ENCODE data around the gene LYRM2. TPM values are rescaled to one million over a fixed set of nuclear protein-coding genes. Genes with fewer than 3 reads are reported as not detected.

Gene LYRM2
- total RNA-seq, 2 experiments from 2014 or later, result 25.5 to 26.4 TPM

GRCh38 chr6:89536231-89536630 is 102.3 kb downstream of the LYRM2 start:
- Mint-ChIP-seq H3K27me3 (peaks cover 1% of the 10 kb centered on the region), H3K4me1 (ENCODE audit: low read depth) (no peaks in the 10 kb centered on the region), H3K9me3 (no peaks in the 10 kb centered on the region), H3K4me3 (no peak overlapping the region), H3K27ac (no peak overlapping the region), H3K36me3 (no peaks in the 10 kb centered on the region)
- CTCF ChIA-PET, result no interaction called here
- POLR2A ChIA-PET, result no interaction called here
- intact Hi-C loops (cut with micrococcal nuclease), result no loop called here
- DNase-seq, result no peak

- Mint-ChIP-seq H3K4me1 (ENCODE audit: low read depth) (peaks cover 2% of the 10 kb centered on the region), H3K36me3 (no peaks in the 10 kb centered on the region), H3K9me3 (no peaks in the 10 kb centered on the region), H3K27ac (no peak overlapping the region), H3K4me3 (no peak overlapping the region), H3K27me3 (peaks cover 1% of the 10 kb centered on the region)
- DNase-seq, result no peak
- intact Hi-C loops (cut with micrococcal nuclease), result no loop called here
- CTCF ChIA-PET, result no interaction called here
- POLR2A ChIA-PET, result no interaction called here
These were observed 107.6 kb downstream of the LYRM2 start for GRCh38 chr6:89530982-89531381.

DNA sequence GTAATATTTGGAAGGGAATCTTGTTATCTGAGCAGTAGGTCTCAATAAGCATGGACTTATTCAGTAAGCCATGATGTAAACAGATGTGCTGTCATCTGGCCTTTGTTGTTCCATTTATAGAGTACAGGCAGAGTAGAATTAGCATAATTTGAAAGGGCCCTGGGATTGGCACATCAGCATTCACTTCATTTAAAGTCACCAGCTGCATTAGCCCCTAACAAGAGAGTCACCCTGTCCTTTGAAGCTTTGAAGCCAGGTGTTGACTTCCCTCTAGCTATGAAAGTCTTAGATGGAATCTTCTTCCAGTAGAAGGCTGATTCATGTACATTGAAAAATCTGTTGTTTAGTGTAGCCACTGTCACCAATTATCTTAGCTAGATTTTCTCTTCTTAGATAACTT is 109.7 kb downstream of the LYRM2 start:
- Mint-ChIP-seq H3K4me3 (no peak overlapping the region), H3K36me3 (no peaks in the 10 kb centered on the region), H3K27ac (no peak overlapping the region), H3K27me3 (peaks cover 1% of the 10 kb centered on the region), H3K4me1 (ENCODE audit: low read depth) (peaks cover 2% of the 10 kb centered on the region), H3K9me3 (no peaks in the 10 kb centered on the region)
- CTCF ChIA-PET, result no interaction called here
- intact Hi-C loops (cut with micrococcal nuclease), result no loop called here
- no peak for DNase-seq
- POLR2A ChIA-PET, result no interaction called here

DNA sequence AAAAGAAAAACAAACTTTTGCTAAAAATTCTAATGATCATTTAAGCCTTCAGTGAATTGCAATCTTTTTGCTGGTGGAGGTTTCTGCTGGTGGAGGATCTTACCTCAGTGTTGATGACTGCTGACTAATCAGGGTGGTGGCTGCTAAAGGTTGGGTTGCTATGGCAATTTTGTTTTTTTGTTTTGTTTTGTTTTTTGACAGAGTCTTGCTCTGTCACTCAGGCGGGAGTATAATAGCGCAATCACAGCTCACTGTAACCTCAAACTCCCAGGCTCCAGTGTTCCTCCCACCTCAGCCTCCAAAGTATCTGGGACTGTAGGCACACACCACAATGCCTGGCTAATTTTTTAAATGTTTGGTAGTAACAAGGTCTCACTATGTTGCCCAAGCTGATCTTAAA is 110.9 kb downstream of the LYRM2 start:
- Mint-ChIP-seq H3K4me1 (ENCODE audit: low read depth) (peaks cover 2% of the 10 kb centered on the region), H3K4me3 (no peak overlapping the region), H3K36me3 (no peaks in the 10 kb centered on the region), H3K9me3 (no peaks in the 10 kb centered on the region), H3K27me3 (no peaks in the 10 kb centered on the region), H3K27ac (no peak overlapping the region)
- intact Hi-C loops (cut with micrococcal nuclease), result no loop called here
- ChIA-PET POLR2A (no interaction called here), CTCF (no interaction called here)
- DNase-seq, result no peak

DNA sequence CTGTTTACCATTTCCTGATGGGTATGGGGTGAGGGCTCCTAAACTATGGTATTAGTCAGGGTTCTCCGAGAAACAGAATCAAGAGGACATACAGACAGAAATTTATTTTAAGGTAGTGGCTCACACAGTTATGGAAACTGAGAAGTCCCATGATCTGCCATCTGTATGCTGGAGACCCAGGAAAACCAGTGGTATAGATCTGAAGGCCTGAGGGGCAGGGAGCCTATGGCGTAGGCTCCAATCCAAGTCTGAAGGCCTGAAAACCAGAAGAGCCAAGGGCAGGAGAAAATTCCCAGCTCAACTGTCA is 112.0 kb downstream of the LYRM2 start:
- Mint-ChIP-seq H3K4me1 (ENCODE audit: low read depth) (peaks cover 2% of the 10 kb centered on the region), H3K4me3 (no peak overlapping the region), H3K9me3 (no peaks in the 10 kb centered on the region), H3K27ac (no peak overlapping the region), H3K36me3 (no peaks in the 10 kb centered on the region), H3K27me3 (no peaks in the 10 kb centered on the region)
- ChIA-PET CTCF (no interaction called here), POLR2A (no interaction called here)
- DNase-seq, result no peak
- intact Hi-C loops (cut with micrococcal nuclease), result no loop called here

DNA sequence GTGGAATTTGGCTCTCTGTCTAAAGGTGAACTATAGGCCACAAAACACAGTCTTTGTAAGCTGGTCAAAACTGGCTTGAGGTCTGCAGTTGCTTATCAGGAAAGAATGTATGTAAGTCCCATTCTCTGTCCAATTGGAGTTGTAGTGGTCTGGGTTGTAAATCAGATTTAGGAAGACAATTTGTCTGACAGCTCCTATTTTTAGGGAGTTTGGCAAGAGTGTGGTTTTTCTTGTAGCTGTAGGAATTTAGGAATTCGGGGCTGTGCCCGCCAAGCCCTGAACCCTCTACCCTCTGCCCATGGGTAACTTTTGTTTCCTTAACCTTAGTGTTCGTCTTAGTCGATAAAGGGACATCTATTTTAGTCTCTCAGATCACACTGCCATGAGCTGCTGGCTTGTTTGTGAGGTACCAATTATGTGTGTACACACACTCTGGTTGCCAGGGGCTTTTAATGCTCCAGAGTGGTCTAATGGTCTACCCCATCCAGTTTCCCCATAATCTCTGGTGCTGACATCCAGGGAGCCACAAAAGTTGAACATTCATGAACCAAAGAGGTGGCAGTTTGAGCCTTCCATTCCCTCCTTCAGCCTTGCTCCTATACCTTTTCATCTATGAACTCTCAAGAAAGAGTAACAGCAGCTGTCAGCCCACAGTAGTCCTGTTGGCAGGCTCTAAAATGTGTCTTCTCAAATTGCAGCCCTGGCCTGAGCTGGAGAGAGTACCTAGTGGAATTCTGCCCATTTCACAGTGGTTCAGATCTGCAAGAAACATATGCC is 112.6 kb downstream of the LYRM2 start:
- ChIA-PET POLR2A (no interaction called here), CTCF (no interaction called here)
- Mint-ChIP-seq H3K4me3 (no peak overlapping the region), H3K27me3 (no peaks in the 10 kb centered on the region), H3K9me3 (no peaks in the 10 kb centered on the region), H3K27ac (no peak overlapping the region), H3K36me3 (no peaks in the 10 kb centered on the region), H3K4me1 (ENCODE audit: low read depth) (peaks cover 2% of the 10 kb centered on the region)
- intact Hi-C loops (cut with micrococcal nuclease), result no loop called here
- DNase-seq, result no peak

GRCh38 chr6:89522778-89523177 is 115.8 kb downstream of the LYRM2 start:
- intact Hi-C loops (cut with micrococcal nuclease), result no loop called here
- Mint-ChIP-seq H3K9me3 (no peaks in the 10 kb centered on the region), H3K27ac (no peak overlapping the region), H3K4me3 (no peak overlapping the region), H3K4me1 (ENCODE audit: low read depth) (peaks cover 2% of the 10 kb centered on the region), H3K27me3 (no peaks in the 10 kb centered on the region), H3K36me3 (no peaks in the 10 kb centered on the region)
- CTCF ChIA-PET, result no interaction called here
- DNase-seq, result no peak
- POLR2A ChIA-PET, result no interaction called here

- no peaks in the 10 kb centered on the region for H3K36me3 Mint-ChIP-seq
- intact Hi-C loops (cut with micrococcal nuclease), result no loop called here
- ChIA-PET POLR2A (no interaction called here), CTCF (no interaction called here)
- no peaks in the 10 kb centered on the region for H3K9me3 Mint-ChIP-seq
- no peak overlapping the region for H3K4me3 Mint-ChIP-seq
- H3K27ac Mint-ChIP-seq, result no peak overlapping the region
- DNase-seq, result no peak
- no peaks in the 10 kb centered on the region for H3K27me3 Mint-ChIP-seq
- H3K4me1 Mint-ChIP-seq (ENCODE audit: low read depth), result no peaks in the 10 kb centered on the region
These were observed 117.8 kb downstream of the LYRM2 start for GRCh38 chr6:89520736-89521135.

- DNase-seq, result no peak
- H3K36me3 Mint-ChIP-seq, result no peaks in the 10 kb centered on the region
- ChIA-PET CTCF (no interaction called here), POLR2A (no interaction called here)
- no peak overlapping the region for H3K4me3 Mint-ChIP-seq
- H3K27me3 Mint-ChIP-seq, result no peaks in the 10 kb centered on the region
- intact Hi-C loops (cut with micrococcal nuclease), result no loop called here
- H3K4me1 Mint-ChIP-seq (ENCODE audit: low read depth), result no peaks in the 10 kb centered on the region
- H3K9me3 Mint-ChIP-seq, result no peaks in the 10 kb centered on the region
- no peak overlapping the region for H3K27ac Mint-ChIP-seq
These were observed 120.0 kb downstream of the LYRM2 start for GRCh38 chr6:89518352-89519055.

Other genes with a start within 250 kb of the LYRM2 start
- 10 to 100 TPM; 15.8 to 16.4 TPM for gene RRAGD, start 226.5 kb downstream of the LYRM2 start, total RNA-seq
- 1 to 10 TPM; 3.1 to 4.0 TPM for gene ANKRD6, start 205.6 kb downstream of the LYRM2 start, total RNA-seq
- 10 to 100 TPM; 39.1 to 40.2 TPM for gene MDN1, start 181.0 kb upstream of the LYRM2 start, total RNA-seq
- gene CASP8AP2, start 191.1 kb upstream of the LYRM2 start, total RNA-seq, result 10 to 100 TPM; 32.4 to 34.2 TPM

Measured in activated CD4-positive, alpha-beta memory T cell treated with anti-CD3 and anti-CD28 coated beads for 36 hours (primary cell).